D721Med (cell line): Measurements from ENCODE around the gene DOCK11.
A peak's percentile ranks its signal among the peaks of the same experiment; 100 is the strongest.
"Not testable (repeated sequence)": the region's sequence is repeated elsewhere in the genome, so short reads cannot be mapped to it uniquely, and the experiment has no call there.

ENCODE experiments used
- DNase-seq: peaks from one replicate; pipeline ENCODE4 v3.0.0; 2011; ENCODE audit warnings: low spot score; ENCODE audit not compliant: insufficient read length
- FAIRE-seq: peaks from 2 replicates; lab custom pipeline; 2011; peaks lifted over from hg19 to GRCh38; lab: Jason Lieb, UNC
- TF ChIP-seq, protein P1 (sequence below): IDR thresholded peaks from 2 replicates; pipeline ENCODE4 v1.5.1; 2012; ENCODE audit warnings: mild to moderate bottlenecking, control low read depth; ENCODE audit not compliant: insufficient read depth; ENCODE audit errors: missing control alignments

The DOCK11 gene

DNA sequence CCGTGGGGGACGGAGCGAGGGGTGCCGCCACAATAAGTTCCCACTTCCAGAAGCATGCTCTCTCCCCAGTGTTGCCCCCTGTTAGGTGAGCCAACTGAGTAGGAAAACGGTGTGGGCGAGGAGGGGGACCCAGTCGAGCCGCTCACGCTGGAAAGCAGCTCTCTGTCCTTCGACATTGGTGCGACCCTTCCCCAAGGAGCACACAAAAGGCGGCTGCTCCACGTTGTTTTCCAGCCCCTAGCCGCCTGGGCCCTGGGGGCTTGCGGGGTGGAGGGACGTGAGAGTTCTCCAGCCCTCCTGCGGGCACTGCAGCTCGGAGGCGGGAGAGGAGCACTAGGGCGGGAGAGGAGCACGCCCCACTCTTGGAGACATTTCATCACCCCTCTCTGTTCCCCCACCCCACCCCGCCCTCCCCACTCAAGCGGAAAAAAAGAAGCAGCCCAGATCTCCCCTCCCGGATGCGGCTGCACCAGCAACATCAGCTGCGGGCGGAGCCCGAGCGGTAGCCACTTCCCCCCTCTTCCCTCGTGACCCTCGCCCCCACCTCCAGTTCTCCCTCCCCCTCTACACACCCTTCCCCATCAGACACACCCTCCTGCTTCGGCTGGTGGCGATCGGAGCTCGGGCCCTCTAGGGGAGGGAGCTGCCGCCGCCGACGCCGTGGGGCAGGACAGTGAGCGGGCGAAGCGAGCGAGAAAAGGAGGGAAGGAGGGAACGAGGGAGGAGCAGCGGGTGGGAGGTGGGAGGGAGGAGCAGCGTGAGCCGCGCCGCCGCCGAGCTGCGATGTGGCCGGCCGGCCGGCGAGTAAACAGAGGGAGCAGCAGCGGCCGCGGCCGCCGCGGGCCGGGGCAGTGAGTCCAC is at the start of gene DOCK11:
TSS of gene DOCK11 (plus strand) at position 755 of the 861 bp plus-strand sequence. CDS start 157 bp downstream, outside the sequence.
- FAIRE-seq: no peak

DNA sequence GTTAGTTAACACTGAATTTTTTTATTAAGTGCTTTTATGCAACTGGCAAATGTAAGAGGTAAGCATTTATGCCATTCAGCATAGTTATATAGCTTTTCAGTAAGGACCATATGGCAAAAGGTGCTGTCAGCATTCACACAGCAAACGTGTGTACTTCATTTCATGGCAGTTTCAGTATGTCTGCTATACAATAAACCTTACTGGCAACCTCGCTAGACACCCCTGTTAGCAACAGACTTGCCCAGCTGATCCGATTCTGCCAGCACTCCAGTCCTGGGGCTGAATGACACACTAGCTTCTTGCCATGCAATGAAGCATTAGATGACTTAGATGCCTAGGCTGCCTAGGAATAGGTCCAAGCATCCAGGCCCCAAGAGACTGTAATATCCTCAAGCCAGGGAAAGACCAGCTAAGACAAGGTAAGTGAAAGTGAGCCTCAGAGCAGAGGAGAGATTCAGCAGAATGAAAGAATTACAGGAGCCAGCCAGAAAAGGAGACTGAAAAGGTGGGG is 47.3 kb upstream of the DOCK11 start:
- TF ChIP-seq, protein P1, sequence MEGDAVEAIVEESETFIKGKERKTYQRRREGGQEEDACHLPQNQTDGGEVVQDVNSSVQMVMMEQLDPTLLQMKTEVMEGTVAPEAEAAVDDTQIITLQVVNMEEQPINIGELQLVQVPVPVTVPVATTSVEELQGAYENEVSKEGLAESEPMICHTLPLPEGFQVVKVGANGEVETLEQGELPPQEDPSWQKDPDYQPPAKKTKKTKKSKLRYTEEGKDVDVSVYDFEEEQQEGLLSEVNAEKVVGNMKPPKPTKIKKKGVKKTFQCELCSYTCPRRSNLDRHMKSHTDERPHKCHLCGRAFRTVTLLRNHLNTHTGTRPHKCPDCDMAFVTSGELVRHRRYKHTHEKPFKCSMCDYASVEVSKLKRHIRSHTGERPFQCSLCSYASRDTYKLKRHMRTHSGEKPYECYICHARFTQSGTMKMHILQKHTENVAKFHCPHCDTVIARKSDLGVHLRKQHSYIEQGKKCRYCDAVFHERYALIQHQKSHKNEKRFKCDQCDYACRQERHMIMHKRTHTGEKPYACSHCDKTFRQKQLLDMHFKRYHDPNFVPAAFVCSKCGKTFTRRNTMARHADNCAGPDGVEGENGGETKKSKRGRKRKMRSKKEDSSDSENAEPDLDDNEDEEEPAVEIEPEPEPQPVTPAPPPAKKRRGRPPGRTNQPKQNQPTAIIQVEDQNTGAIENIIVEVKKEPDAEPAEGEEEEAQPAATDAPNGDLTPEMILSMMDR: no peak
- no peak for DNase-seq
- no peak for FAIRE-seq

More for the DNA sequence above, at the start of gene DOCK11:
- TF ChIP-seq, protein P1: no peak
- no peak for DNase-seq

DNA sequence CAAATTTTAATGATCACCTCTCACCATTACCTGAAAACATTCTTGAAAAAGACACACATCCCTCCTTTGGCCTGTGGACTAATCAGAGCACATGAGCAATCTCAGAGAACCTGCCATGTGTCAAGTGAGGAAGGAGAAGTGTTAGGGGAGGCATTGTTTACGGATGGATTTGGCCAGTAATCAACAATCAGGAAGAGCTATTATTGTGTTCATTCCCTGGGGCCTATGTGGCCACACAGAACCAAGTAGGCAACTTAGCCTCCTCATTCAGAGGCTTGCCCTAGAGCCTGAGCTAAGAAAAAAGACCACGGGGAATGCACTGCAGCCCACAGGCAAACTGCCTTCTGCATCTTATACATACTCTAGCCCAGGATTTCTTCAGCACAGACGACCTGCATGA is 40.6 kb upstream of the DOCK11 start:
- TF ChIP-seq, protein P1: no peak
- DNase-seq (no peak), FAIRE-seq (no peak)

DNA sequence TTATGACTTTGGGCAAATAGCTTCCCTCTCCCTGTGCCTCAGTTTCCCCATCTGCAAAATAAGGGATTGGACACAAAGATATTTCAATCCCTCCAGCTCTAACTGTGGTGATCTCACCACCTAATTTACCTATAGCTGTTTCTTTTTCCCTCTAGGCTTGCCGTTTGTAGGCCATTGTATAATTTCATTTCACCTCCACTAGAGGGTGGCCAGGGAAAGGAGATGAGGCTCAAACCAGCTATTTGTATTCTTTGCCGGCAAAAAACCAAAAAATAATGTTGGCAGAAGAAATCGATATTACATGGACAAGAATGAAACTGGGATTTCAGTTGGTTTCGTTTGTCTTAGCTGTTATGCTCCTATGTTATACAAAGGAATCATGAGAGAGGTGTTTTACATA is 36.1 kb upstream of the DOCK11 start:
- TF ChIP-seq, protein P1: peak; percentile 65
- no peak for DNase-seq
- FAIRE-seq: no peak

DNA sequence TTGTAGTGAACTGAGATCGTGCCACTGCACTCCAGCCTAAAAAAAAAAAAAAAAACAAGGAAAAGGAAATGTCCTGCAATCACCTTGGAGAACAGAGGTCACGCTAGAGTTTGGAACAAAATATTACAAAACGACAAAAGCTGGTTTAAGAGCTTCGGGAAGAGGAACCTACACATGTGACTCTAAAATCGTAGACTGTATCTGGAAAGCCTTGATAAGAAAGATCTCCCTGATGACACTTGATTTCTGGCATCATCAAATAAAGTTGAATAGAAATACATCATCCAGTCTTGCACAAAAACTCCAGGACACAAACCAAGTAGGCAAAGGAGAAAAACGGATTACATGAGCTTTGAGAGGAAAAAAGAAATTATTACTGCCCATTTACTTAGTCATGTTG is 31.1 kb upstream of the DOCK11 start:
- DNase-seq (no peak), FAIRE-seq (no peak)
- TF ChIP-seq, protein P1: no peak

DNA sequence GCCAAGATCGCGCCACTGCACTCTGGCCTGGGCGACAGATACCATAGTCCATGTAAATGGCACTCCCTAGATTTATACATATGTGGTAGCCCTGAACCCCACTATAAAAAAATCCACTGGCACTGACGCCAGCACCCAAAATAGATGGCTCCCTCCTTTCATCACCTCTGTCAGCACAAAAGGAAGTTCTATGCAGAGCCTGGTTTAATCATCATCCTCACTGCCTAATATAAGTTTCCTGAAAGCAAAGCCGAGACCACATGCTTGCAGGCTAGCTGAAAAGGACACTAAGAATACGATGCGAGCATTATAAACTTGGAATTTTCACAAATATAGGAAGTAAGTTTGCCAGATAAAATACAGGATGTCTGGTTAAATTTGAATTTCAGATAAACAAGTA is 27.5 kb upstream of the DOCK11 start:
- FAIRE-seq: no peak
- TF ChIP-seq, protein P1: no peak

DNA sequence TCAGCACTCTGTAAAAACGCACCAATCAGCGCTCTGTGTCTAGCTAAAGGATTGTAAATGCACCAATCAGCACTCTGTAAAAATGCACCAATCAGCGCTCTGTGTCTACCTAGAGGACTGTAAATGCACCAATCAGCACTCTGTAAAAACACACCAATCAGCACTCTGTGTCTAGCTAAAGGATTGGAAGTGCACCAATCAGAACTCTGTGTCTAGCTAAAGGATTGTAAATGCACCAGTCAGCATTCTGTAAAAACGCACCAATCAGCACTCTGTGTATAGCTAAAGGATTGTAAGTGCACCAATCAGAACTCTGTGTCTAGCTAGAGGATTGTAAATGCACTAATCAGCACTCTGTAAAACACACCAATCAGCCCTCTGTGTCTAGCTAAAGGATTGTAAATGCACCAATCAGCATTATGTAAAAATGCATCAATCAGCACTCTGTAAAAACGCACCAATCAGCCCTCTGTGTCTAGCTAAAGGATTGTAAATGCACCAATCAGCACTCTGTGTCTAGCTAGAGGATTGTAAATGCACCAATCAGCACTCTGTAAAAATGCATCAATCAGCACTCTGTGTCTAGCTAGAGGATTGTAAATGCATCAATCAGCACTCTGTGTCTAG is 24.8 kb upstream of the DOCK11 start:
- not testable (repeated sequence) for DNase-seq, FAIRE-seq

More for the DNA sequence above, 27.5 kb upstream of the DOCK11 start:
- no peak for DNase-seq
